Measurements from ENCODE around the gene NACC2.
"Not testable (repeated sequence)": the region's sequence is repeated elsewhere in the genome, so short reads cannot be mapped to it uniquely, and the experiment has no call there.

The NACC2 gene

DNA sequence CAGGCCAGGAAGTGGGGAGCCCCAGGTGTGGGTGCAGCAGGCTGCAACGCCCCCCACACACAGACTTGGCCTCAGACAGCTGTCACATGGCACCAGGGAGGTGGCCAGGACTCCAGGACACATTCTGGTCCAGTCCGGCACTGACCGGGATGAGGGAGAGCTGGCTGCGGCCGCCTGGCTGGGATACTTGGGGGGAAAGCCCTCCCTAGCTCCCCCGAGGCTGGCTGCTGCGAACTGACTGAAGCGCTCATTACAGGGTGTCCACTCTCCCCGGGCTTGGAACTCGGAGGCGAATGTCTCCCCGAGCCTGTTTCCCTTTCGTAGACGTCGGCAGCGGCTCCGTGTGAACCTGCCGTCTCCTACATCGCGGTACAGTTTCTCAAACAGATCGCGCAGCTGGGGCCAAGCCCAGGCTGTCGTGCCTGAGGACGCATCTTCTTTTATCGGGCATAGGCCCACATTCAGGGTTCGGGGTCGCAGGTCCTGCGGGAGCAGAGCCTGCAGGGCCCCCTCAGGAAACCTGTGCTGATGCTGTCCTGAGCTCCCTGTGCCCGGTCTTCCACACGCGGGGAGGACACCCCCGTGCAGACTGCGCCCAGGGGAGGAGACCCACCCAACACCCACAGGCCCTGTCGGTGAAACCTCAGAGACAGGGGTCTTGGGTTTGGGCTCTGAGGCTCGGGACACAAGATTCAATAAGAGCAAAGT, 19.8 kb downstream of the NACC2 start:
- H3K4me3 Mint-ChIP-seq, result no peak overlapping the region
- no peaks in the 10 kb centered on the region for H3K36me3 Mint-ChIP-seq (ENCODE audit: low read depth)
- peaks cover 12% of the 10 kb centered on the region for H3K4me1 Mint-ChIP-seq
- peaks cover 9% of the 10 kb centered on the region for H3K9me3 Mint-ChIP-seq
- H3K27me3 Mint-ChIP-seq (ENCODE audit: low read depth, poor library complexity), result peaks cover 6% of the 10 kb centered on the region
- TF ChIP-seq, protein P1, sequence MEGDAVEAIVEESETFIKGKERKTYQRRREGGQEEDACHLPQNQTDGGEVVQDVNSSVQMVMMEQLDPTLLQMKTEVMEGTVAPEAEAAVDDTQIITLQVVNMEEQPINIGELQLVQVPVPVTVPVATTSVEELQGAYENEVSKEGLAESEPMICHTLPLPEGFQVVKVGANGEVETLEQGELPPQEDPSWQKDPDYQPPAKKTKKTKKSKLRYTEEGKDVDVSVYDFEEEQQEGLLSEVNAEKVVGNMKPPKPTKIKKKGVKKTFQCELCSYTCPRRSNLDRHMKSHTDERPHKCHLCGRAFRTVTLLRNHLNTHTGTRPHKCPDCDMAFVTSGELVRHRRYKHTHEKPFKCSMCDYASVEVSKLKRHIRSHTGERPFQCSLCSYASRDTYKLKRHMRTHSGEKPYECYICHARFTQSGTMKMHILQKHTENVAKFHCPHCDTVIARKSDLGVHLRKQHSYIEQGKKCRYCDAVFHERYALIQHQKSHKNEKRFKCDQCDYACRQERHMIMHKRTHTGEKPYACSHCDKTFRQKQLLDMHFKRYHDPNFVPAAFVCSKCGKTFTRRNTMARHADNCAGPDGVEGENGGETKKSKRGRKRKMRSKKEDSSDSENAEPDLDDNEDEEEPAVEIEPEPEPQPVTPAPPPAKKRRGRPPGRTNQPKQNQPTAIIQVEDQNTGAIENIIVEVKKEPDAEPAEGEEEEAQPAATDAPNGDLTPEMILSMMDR (IDR thresholded peaks at IDR 0.05), result no peak
- DNase-seq, result no peak
- H3K27ac Mint-ChIP-seq, result no peak overlapping the region

DNA sequence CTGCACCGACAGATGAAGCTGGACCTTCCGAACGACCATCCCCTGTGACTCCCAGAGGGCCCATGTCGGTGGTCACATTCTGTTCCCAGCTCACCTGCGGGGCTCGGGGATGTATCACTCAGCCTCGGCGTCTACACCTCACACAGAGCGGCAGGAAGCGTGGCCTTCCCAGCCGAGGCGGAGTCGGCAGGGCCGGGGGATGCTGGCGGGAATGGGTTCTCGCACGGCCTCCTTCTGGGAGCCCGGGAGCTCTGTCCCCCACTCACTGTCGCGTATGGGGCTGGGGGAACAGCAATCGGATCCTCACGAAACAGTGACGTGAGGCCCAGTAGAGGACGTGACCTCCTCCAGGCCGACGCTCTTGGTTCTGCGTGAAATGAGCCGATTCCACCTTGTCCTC, 20.4 kb downstream of the NACC2 start:
- H3K9me3 Mint-ChIP-seq, result peaks cover 12% of the 10 kb centered on the region
- H3K4me1 Mint-ChIP-seq, result peaks cover 11% of the 10 kb centered on the region
- peaks cover 6% of the 10 kb centered on the region for H3K27me3 Mint-ChIP-seq (ENCODE audit: low read depth, poor library complexity)
- no peaks in the 10 kb centered on the region for H3K36me3 Mint-ChIP-seq (ENCODE audit: low read depth)
- no peak overlapping the region for H3K27ac Mint-ChIP-seq
- H3K4me3 Mint-ChIP-seq, result no peak overlapping the region
- no peak for DNase-seq
- TF ChIP-seq, protein P1 (IDR thresholded peaks at IDR 0.05), result no peak

DNA sequence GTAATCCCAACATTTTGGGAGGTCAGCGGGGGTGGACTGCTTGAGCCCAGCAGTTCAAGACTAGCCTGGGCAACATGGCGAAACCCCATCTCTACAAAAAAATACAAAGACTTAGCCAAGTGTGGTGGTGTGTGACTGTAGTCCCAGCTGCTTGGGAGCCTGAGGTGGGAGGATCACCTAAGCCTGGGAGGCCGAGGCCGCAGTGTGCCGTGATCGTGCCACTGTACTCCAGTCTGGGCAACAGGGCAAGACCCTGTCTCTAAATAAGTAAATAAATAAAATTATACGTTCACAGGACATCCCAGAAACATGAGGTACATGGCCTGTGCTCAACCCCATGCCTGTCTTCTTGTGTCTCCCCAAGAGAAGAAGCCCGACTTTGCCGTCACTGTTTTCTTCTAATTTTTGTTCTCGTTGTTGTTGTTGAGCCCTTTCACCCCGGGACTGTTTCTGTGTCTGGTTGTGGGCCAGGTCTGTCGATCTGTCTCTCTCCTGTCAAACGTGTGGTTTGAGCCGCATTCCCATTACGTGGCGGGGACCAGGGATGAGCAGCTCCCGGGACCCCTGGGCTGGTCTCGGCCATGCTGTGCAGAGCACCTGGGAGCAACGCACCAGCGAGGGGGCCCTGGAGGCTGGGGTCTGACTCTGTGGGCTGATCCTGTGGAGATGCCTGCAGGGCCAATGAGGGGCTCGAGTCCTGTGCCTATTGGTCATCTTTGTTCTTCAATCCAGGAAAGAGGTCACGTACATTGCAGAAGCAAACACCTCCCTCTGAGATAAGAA, 32.2 kb downstream of the NACC2 start:
- H3K9me3 Mint-ChIP-seq, result peaks cover 20% of the 10 kb centered on the region
- H3K4me1 Mint-ChIP-seq, result peaks cover 15% of the 10 kb centered on the region
- H3K27me3 Mint-ChIP-seq (ENCODE audit: low read depth, poor library complexity), result peaks cover 10% of the 10 kb centered on the region
- TF ChIP-seq, protein P1 (IDR thresholded peaks at IDR 0.05), result no peak
- H3K27ac Mint-ChIP-seq, result no peak overlapping the region
- no peak overlapping the region for H3K4me3 Mint-ChIP-seq
- H3K36me3 Mint-ChIP-seq (ENCODE audit: low read depth), result peaks cover 7% of the 10 kb centered on the region
- no peak for DNase-seq

DNA sequence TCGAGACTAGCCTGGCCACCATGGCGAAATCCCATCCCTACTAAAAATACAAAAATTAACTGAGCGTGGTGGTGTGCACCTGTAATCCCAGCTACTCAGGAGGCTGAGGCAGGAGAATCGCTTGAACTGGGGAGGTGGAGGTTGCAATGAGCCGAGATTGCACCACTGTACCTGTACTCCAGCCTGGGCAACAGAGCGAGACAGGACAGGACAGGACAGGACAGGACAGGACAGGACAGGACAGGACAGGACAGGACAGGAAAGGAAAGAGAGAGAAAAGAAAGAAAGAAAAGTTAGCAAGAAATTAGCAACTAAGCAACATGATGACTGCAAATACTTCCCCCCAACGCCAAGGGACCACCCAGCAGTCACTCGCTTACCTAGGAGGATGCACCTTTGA, 33.2 kb downstream of the NACC2 start:
- H3K36me3 Mint-ChIP-seq (ENCODE audit: low read depth); DNase-seq; H3K27ac Mint-ChIP-seq; H3K4me3 Mint-ChIP-seq: not testable (repeated sequence)
- Mint-ChIP-seq H3K27me3 (ENCODE audit: low read depth, poor library complexity) (peaks cover 13% of the 10 kb centered on the region), H3K4me1 (peaks cover 24% of the 10 kb centered on the region), H3K9me3 (peaks cover 13% of the 10 kb centered on the region)

DNA sequence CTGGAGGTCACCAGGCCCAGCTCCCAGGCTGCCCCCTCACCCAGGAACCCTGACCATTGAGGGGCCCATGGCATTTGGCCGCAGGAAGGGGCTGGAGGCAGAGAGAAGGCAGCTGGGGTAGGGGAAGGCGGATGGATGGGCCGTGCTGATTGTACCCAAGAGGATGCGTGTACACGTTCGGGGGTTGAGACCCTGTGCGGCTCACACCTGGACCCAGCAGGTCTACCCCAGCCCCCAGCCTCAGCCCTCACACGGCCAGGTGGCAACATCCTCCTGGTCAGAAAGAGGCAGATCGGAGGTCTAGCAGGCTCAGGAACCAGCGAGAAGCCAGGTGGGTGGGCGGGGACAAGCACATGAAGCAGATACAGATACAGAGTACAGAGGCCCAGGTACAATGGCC, 33.7 kb downstream of the NACC2 start:
- TF ChIP-seq, protein P1 (IDR thresholded peaks at IDR 0.05), result no peak
- H3K27ac Mint-ChIP-seq, result no peak overlapping the region
- DNase-seq, result no peak
- H3K4me3 Mint-ChIP-seq, result no peak overlapping the region
- peaks cover 24% of the 10 kb centered on the region for H3K4me1 Mint-ChIP-seq
- peaks cover 4% of the 10 kb centered on the region for H3K36me3 Mint-ChIP-seq (ENCODE audit: low read depth)
- H3K27me3 Mint-ChIP-seq (ENCODE audit: low read depth, poor library complexity), result peaks cover 13% of the 10 kb centered on the region
- peaks cover 10% of the 10 kb centered on the region for H3K9me3 Mint-ChIP-seq

DNA sequence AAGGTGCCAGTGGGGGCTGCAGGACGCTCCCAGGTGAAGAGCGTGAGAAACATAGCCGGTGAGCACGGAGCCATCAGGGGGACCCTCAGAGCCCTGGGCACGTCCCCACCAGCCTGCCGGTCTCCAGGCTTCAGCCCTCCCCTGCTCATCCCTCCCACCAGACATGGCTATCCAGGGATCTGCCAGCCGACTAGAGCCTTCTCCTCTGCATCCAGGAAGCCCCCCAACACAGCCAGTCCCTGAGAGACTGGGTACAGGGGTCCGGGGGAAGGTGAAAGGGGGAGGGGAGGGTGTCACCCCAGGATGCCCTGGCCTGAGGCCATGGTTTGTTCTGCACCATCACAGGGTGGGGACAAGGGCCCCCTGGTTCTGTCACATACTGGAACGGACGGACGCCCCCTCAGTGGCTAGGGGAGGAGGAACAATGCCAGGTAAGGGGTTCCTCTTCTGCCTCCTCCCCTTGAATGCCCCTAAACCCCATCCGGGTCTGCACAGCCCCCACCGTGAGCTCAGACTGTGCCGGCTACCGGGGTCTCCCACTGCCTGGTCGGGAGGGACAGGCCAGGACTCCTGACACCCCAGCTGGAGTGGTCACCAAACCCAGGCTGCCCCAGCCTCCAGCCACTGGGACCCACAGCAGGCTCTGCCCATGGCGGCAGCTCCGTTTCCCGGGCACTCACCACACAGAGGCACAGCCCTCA, 34.3 kb downstream of the NACC2 start:
- peaks cover 24% of the 10 kb centered on the region for H3K4me1 Mint-ChIP-seq
- peaks cover 6% of the 10 kb centered on the region for H3K9me3 Mint-ChIP-seq
- no peak for DNase-seq
- TF ChIP-seq, protein P1 (IDR thresholded peaks at IDR 0.05), result no peak
- no peak overlapping the region for H3K4me3 Mint-ChIP-seq
- H3K27me3 Mint-ChIP-seq (ENCODE audit: low read depth, poor library complexity), result peaks cover 13% of the 10 kb centered on the region
- no peak overlapping the region for H3K27ac Mint-ChIP-seq
- no peaks in the 10 kb centered on the region for H3K36me3 Mint-ChIP-seq (ENCODE audit: low read depth)

Data from nephron progenitor cell (in vitro differentiated cells).